Endothelial cell of umbilical vein (primary cell): ENCODE results near the gene ART5.

ENCODE experiments used
- MYC ChIP-seq: IDR thresholded peaks from one replicate; pipeline ENCODE4 v1.6.1; 2011; ENCODE audit warnings: mild to moderate bottlenecking, low read depth, low read length
- TF ChIP-seq, protein P1 (sequence below), 2 donors: IDR thresholded peaks; 1 replicate in 1 of 2; 2 replicates in 1 of 2; pipeline ENCODE4 v1.5.1; 2011; ENCODE audit warnings: low read length in 2 of 2, mild to moderate bottlenecking in 2 of 2, moderate library complexity in 2 of 2, control low read depth in 1 of 2, inconsistent platforms in 1 of 2, low read depth in 1 of 2; ENCODE audit not compliant: insufficient read depth in 1 of 2; ENCODE audit errors: extremely low read depth in 1 of 2

DNA sequence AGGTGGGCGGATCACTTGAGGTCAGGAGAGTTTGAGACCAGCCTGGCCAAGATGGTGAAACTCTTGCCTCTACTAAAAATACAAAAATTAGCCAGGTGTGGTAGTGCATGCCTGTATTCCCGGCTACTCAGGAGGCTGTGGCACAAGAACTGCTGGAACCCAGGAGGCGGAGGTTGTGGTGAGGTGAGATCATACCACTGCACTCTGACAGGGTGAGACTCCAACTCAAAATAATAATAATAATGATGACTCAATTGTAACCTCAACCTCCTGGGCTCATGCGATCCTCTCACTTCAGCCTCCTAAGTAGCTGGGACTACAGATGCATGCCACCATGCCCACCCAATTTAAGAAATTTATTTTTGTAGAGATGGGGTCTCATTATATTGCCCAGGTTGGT lies 45.0 kb upstream of the ART5 start:
- TF ChIP-seq, protein P1, sequence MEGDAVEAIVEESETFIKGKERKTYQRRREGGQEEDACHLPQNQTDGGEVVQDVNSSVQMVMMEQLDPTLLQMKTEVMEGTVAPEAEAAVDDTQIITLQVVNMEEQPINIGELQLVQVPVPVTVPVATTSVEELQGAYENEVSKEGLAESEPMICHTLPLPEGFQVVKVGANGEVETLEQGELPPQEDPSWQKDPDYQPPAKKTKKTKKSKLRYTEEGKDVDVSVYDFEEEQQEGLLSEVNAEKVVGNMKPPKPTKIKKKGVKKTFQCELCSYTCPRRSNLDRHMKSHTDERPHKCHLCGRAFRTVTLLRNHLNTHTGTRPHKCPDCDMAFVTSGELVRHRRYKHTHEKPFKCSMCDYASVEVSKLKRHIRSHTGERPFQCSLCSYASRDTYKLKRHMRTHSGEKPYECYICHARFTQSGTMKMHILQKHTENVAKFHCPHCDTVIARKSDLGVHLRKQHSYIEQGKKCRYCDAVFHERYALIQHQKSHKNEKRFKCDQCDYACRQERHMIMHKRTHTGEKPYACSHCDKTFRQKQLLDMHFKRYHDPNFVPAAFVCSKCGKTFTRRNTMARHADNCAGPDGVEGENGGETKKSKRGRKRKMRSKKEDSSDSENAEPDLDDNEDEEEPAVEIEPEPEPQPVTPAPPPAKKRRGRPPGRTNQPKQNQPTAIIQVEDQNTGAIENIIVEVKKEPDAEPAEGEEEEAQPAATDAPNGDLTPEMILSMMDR (IDR thresholded peaks at IDR 0.05; ENCODE audit: extremely low read depth in 1 of 2, insufficient read depth in 1 of 2, low read depth in 1 of 2, low read length in 2 of 2): no peak
- no peak for TF ChIP-seq MYC
